ENCODE results near the gene ZNF169.

- TF ChIP-seq CTCF (IDR thresholded peaks at IDR 0.05): no peak
- TF ChIP-seq POLR2A (IDR thresholded peaks at IDR 0.05): no peak
Measured at GRCh38 chr9:94212531-94212930, 46.6 kb upstream of the ZNF169 start.
